GM19328 (cell line): Measurements from ENCODE around the gene PPP1R26.
A peak's percentile ranks its signal among the peaks of the same experiment; 100 is the strongest.

Source experiments
- ATAC-seq: cut with Tn5 transposase; IDR thresholded peaks from one replicate; pipeline ENCODE4 v1.9.1; 2021; ENCODE audit warnings: mild to moderate bottlenecking, moderate library complexity; ENCODE audit not compliant: unreplicated experiment

Gene PPP1R26

DNA sequence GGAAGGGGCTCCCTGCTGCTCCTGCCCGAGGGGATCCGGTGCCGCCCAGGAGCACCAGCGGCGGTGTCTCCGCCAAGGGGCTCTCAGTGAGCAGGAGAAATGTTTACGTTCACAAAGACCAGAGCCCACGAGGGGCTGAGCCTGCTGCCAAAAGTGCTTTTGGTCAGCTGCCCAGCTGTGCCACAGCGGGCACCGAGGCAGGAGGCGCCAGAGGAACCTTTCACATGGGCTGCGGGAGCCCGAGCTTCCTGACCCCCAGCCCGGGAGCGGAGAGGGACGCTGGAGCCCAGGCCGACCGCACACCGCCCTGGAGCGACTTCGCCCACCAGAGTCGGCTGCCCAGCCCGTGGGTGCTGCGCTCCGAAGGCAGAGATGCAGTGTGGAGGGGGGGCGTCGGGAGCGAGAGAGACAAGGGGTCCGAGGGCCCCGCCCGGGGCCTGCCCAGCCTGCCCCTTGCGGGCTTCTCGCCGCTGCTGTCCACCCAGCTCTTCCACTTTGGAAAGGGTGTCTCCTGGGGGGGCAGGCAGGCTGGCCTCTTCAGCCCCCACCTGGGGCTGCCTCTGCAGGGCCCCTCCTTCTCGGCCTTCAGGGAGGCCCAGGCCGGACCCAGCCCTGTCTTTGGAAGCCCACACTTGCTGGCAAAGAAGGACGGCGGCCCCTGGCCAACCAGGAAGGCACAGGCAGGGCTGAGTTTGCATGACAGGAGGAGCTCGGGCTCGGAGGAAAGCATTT, 7.9 kb downstream of the PPP1R26 start:
- ATAC-seq = no peak

DNA sequence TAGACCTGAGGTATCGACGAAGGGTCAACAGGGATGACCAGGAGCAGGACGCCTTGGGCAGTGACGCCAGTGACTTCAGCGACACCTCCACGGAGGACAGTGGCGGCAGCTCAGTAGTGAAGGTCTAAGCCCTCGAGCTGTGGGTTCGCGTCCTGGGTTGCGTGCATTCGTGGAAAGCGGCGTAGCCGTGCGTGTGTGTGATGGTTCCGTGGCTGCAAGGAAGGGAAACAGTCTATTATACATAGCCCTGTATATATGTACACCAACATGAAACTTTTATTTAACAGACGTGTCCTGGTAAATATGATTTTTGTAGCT, 8.4 kb downstream of the PPP1R26 start:
- ATAC-seq = no peak

DNA sequence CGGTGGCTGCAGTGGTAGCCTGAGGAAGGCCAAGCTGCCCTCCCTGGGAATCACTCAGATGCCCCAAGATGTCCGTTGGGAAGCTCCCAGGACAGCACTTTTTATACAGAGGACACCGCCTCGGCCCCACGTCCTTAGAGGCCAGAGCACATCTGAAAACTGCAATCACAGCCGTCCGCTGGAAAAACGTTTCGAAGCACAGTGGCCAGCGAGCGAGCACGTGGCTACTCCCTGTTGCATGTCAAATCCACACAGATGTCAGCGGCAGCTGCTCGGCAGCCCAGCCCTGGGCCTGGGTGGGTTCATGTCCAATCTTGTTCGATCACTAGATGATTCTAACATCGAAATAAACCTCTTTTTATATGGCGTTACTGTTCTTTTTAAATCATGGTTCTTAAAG, 8.9 kb downstream of the PPP1R26 start:
- no peak for ATAC-seq

DNA sequence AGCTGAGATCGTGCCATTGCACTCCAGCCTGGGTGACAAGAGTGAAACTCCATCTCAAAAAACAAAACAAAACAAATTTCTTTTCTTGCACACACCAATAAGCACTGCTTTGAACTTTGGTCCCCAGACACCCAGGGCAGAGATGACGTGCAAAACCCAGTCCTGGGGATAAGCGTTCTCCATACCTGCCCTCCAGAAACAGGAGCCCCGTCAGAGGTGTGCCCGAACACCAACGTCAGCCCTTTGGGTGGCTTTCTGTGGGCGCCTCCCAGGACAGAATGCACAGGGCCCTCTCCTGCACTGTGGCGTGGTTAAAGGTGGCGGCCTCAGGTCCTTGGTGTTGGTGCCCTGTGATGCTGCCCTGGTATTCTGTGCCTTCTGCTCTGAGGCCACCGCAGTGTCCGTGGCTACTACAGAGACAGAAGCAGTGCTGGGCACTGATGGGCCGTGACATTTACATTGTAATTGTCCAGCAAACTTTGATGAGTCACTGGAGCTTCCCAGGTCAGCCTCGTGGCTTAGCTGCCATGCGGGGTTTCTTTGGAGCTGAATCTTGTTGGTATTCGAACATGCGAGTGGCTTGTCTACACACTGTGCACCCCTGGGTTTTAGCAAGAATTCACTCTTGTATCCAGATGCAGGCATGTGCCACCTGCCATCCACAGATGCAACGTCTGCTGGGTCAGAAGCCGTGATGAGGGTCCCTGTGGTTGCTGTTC, 9.8 kb downstream of the PPP1R26 start:
- ATAC-seq = no peak

DNA sequence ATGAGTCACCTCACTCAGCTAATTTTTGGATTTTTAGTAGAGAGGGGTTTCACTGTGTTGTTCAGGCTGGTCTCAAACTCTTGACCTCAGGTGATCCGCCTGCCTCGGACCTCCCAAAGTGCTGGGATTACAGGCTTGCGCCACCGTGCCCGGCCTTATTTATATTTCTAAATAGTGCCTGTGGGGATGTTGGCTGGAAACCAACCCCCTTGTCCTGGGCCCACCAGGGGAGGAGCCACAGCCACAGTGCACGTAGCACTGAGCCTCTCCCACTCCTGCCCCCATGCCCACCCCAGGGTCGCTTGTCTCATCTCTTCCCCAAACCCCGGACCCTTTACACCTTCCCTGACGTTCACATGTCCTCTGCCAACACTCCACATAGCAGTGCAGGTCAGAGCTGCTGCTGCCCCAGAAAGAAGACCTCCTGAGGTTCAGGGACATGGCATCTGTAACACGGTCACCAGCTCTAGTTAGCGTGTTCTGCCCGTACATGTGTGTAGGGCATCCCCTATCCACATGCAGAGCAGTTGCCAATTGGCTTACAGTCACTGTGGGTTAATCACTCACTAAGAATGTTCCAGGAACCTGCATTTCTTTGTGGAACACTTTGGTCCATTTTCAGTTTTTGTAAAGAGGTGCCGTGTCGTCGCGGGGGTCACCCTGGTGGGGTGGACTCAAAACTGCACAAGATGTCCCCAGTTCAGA, 10.7 kb downstream of the PPP1R26 start:
- ATAC-seq = no peak

DNA sequence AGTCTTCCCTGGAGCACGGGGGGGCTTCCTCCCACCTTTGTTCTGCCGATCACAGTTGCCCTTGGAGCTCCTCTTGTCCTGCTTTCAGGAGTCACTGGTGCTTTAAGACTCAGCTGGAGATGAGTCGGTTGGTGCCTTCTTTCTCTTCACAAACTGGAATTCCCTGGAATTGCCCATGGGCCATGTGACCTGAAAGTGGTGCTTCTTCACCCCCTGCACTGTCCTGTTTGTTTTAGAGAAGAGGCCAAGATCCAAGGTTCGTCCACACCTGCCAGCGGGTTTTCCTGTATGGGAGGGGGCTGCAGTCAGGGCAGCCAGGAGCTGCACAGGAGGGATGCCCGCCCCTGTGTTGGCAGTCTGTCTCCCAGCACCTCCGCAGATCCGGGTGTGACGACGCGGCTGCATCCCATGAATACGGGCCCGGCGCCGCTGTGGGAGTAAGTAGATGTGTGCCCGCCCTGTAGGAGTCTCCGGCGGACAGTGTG, 11.4 kb downstream of the PPP1R26 start:
- ATAC-seq = no peak

DNA sequence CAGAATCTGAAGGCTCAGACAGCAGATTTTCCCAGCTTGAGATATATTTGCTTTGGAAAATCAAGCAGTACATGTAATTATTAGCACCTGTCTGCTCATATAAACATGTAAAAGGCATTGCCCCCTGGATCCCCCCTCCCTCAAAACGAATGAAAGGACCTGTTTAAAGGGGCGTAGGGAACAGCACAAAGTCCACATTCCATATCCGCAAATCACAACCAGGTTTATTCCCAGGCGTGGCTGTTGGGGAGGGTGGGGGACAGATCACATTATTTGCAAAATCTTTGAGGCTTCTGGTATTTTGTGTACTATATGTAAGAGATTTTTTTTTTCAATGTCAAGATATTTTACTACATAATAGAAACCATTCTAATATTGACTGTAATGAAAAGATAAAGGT, 12.2 kb downstream of the PPP1R26 start:
- ATAC-seq = no peak

DNA sequence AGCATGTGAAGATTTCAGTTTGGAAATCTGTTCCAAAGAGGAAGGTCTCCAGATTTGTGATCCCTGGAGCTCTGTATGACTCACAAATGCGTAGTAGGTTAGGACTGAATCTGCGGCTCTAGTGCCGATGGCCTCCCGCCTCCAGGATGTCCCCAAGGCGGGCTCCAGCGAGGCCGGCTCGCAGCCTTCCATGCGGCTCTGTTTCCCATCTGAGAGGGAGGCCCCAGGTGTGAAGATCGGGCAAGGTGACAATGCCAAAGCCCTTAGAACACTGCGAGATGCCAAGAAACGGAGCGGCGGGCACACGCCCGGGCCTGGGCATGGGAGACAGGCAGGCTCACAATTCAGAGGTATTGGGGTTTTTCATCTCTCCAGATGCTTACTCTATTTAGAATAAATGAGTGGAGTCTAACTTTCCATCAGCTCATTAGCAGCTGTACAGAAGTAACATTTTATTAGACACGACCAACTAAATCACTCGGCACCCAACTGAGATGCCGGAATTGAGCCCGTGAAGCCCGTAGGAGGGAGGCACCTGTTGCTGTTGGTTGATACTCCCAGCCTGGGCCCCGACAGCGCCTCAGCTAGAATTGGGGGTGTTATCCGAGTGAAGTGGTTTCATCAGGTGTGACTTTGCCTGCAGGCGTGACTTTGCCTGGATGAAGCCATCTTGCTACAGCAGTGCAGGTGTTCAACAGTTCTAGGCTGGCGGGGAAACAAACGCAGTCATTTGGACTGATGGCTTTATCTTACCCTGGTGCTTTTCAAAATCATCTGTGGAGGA, 13.5 kb downstream of the PPP1R26 start:
- ATAC-seq = no peak

DNA sequence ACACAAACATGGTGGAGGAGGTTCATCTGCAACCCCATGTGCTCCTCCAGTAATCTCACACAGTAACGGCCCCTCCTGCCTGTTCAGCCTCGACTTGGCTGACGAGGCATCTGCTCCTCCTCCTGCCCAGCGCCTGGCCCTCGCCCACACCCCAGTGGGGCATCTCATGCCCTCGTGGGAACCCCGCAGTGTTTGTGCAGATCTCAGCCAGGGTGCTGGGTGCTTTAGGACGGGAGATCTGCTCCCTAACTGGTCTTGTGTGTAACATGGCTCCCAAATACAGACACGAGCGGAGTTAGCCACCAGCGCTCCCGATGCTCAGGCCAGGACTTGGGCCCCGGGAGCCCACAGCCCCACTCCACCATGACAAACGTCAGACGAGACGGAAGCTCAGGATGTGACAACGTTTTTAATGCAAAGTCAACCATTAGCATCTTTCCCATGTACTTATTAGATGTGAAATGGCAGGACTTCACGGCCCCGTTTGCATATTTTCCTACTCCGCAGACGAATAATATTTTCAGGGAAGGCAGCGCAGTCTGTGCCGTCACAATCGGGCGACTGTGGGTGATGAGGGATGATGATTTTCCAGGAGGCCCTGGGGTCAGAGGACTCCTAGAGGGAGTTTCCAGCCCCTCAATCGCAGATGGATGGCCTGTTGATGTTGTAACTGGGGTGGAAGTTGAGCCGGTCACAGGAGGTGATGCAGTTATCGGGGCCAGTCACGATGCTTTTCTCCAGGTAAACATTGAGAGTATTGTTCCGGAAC, 15.4 kb downstream of the PPP1R26 start:
- ATAC-seq = no peak

DNA sequence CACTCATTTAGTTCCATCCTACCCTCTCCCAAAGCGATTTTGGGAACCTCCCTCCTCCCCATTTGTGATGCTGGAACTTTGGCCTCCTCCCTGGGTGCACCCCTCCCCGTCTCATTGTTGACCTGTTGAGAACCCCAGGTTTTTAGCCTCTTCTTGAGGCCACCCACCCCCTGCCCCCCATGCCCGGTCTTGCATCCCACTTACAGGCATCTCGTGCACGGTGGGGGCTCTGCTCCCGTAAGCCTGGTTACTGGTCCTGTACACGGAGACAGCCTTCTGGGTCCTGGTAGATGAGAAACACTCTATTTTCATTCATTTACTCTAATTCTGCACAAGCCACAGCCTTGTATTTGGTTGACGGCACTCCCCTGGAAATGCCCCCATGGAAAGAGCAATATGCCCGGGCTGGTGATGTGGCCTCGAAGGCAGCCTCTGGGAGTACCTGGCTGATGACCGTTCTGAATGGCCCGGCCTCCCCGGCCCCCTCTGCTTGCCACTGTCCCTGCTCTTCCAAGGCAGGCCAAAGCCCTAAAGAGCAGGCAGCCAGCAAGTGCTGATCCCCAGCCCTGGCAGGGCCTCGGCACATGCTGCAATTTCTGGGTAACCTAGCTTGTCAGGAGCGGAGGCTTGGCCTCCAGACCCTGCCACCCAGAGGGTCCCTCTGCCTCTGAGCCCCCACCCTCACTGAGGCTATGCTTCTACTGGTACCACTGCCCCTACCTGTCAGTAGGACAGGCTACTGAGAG, 19.0 kb downstream of the PPP1R26 start:
- no peak for ATAC-seq

DNA sequence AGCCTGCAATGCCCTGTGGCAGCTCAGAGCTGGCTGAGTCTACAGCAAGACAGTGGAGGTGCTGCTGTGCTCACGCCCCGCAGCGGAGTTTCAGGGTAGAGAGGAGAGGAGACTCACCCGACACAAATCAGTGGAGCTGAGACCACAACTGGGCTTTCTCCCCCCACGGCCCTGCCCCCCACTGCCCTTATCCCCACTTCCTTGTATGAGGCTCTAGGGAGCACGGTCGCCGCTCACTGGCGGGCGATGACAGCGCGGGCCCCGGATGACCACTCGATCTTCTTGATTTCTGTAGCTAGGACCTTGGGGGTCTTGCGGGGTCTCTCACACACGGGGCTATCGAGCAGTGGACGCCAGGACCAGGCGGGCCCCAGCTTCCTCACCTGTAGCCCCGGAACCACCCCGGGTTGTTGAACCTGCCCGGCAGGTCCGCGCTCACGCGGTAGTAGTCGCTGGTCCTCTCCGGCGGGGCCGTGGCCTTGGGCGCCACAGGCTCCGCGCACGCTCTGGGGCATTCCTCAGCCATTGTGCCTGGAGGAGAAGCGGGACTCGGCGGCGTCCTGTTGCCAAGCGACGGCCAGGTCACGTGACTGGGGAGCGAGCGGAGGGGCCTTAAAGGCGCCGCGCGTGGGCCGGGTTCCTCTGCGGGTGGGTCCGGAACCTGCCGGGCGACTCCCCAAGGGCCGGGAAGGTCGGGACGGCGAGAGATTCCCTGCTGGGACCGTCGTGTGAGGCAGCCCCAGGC, 19.9 kb downstream of the PPP1R26 start:
- ATAC-seq = no peak

DNA sequence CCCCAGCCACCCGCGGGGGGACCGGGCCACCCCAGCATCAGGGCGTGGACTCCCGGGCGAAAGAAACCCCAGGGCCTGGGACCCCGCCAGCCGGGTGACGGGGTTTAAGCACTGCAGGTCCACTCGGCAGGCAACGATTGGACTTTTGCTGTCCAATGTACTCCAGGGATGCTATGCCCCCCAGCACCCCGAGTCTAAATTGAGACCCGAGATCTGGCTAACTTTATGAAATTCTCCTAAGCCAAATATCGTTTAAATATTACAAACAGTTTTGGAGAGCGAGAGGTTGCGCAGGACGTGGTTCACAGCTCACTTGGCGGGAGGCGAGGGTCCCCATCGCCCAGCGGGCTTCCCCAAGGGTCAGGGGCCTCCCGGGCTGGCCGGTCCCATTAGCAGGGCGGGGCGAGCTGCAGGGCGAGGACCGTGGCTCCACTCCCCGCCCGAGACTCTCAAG, 20.5 kb downstream of the PPP1R26 start:
- ATAC-seq = no peak

DNA sequence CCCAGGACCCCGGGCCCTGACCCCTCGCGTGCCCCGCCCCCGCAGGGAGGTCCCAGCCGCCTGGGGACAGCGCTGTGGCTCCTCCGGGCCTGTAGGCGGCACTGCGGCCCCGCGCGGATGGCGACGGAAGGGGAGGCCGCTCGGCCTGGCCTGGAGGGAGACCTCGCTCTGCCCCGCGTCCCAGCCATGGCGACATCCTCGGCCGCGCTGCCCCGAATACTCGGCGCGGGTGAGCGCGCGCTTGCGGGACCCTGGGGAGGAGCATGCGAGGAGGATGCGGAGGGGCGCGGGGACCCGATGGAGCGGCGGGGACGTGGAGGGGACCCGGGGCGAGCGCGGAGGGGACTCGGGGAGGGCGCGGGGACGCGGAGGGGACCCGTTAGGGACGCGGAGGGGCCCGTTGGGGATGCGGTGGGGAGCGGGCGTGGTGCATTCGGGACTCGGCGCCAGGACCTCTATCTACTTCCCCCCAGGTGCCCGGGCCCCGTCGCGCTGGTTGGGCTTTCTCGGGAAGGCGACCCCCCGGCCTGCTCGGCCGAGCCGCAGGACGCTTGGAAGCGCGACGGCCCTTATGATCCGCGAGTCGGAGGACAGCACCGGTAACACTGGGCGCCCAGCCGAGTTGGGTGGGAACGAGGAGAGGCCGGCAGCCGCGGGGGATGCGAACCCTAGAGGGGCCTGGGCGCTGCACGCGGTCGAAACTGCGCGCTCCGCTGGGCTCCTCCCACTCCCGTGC, 21.1 kb downstream of the PPP1R26 start, which contains the start of gene MRPS2:
MRPS2 (plus strand) TSS at position 158 of the 736 bp plus-strand sequence; CDS start at position 187, 29 bp downstream.
- peak; percentile 80 for ATAC-seq

DNA sequence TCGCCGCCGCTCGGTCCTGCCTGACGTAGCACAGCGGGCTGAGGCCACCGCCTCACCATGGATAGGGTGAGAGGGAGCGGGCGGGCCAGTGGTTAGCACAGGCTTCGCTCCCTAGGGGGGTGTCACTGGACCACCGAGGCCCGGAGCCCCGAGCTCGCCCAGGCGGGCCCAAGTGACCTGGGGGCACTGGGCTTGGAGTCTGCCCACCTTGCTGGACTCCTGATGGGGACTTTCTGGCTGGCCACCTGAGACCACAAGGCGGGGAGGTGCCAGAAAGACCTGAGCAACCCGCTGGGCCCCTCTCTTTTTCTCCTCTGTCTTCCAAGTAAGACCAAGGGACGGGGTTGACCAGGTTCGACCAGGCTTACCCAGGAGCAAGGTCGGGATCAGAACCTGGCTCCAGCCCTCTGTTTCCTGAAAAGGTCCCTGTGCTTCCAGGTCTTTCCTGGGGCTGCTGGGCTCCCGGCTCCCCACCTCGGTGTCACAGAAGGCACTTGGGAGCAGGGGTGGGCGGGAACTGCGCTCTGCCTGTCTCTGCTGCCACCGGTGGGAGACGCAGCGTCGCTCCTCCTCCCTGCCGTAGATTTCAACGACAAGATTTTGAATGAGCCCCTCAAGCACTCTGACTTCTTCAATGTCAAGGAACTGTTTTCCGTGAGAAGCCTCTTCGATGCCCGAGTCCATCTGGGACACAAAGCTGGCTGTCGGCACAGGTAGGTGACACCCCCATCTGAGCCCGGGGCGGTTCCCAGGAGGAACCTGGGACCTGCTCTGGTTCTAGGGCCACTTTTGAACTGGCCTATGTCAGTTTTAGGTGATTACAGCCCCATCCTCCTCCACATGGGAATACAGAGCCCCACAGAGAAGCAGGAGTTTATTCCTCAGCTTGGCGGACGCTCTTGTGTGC, 21.9 kb downstream of the PPP1R26 start:
- ATAC-seq = no peak

DNA sequence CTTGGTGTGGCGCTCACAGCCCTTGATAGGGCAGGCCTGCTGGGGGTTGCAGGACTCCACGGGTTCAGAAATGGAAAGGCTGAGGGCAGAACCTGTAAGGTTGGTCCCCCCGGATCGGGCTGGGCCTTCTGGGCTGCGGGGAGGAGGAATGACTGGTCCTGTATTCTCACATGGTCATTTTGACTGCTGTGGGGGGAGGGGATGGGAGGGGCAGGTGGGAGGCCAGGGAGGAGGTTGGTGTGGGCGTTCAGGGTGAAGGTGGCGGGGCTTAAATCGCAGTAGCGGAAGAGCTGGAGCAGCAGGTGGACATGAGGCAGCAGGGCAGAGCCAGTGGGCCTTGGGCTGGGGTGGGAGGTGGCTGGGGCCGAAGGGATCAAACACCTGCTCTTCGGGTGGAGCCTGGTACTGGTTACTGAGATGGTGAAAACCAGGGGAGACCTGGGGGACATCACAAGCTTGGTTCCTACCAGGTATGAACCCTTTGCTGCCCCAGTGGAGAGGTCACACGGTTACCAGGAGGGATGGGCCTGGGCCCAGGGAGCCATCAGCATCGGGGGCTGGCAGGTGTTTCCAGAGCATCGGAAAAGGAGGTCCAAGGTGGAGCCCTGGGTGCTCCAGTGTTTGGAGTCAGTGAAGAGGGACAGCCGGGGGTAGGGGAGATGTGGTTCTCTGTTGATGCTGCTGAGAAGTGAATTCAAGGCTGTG, 22.7 kb downstream of the PPP1R26 start:
- no peak for ATAC-seq

DNA sequence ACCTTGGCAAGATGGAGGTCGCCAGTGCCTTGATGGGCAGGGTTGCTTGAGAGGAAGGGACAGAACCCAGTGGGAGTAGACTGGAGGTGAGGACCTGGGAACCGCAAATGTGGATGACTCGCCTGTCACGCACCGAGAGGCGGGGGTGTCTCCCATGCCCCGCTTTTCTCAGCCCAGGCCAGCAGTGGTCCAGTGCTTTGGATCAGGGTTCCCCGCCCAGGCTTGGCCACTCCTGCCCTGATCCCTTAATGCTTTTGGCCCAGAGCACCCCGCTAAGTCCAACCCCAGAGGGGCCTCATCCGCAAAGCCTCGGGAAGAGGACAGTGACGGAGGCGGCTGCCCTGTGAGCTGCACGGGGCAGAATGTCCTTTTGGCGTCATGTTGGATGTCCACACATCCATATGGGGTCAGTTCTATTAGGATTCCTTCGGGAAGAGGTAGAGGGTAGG, 23.3 kb downstream of the PPP1R26 start:
- no peak for ATAC-seq
